Erythroblast (primary cell): ENCODE measurements around the gene BCDIN3D.

ENCODE experiments used
- DNase-seq, 2 experiments: peaks; one replicate each; lab custom pipeline; 2025; lab: John Stamatoyannopoulos, UW
- GATA1 ChIP-seq: IDR thresholded peaks from 2 replicates; pipeline ENCODE4 v1.6.1; 2011; ENCODE audit warnings: low read depth, mild to moderate bottlenecking, control low read depth, low read length, moderate library complexity
- POLR2A ChIP-seq: IDR thresholded peaks from 2 replicates; pipeline ENCODE4 v1.6.1; 2011; ENCODE audit warnings: mild to moderate bottlenecking, low read length

BCDIN3D gene

GRCh38 chr12:49842519-49843352 lies at the start of gene BCDIN3D:
Gene BCDIN3D, minus strand, starts transcription at chr12:49843106. Its CDS starts 19 bp downstream, at chr12:49843087.
- TF ChIP-seq GATA1 (no peak), POLR2A (peak; percentile 90)
- peak; percentile 87 to 92 for DNase-seq

- TF ChIP-seq POLR2A (no peak), GATA1 (peak; percentile 66)
- peak; percentile 78 to 91 for DNase-seq
These were observed 49.3 kb upstream of the BCDIN3D start for GRCh38 chr12:49892084-49892731.

GRCh38 chr12:49891476-49891875 lies 48.6 kb upstream of the BCDIN3D start:
- TF ChIP-seq GATA1 = no peak
- DNase-seq = peak; percentile 27 to 32

GRCh38 chr12:49891012-49891411 lies 48.1 kb upstream of the BCDIN3D start:
- no peak for DNase-seq
- no peak for TF ChIP-seq GATA1

- DNase-seq = no peak
- TF ChIP-seq GATA1 (no peak), POLR2A (no peak)
These were observed 47.2 kb upstream of the BCDIN3D start for GRCh38 chr12:49890096-49890461.

GRCh38 chr12:49889361-49890095 lies 46.6 kb upstream of the BCDIN3D start:
- no peak for DNase-seq
- TF ChIP-seq POLR2A (no peak), GATA1 (no peak)

GRCh38 chr12:49888461-49889151 lies 45.7 kb upstream of the BCDIN3D start:
- TF ChIP-seq GATA1 (no peak), POLR2A (no peak)
- no peak for DNase-seq

- TF ChIP-seq GATA1 (no peak), POLR2A (no peak)
- DNase-seq = no peak
These were observed 44.9 kb upstream of the BCDIN3D start for GRCh38 chr12:49887536-49888401.

- DNase-seq = no peak
- TF ChIP-seq POLR2A (no peak), GATA1 (no peak)
These were observed 44.2 kb upstream of the BCDIN3D start for GRCh38 chr12:49887091-49887490.

- no peak for DNase-seq
- TF ChIP-seq GATA1 (no peak), POLR2A (no peak)
These were observed 43.0 kb upstream of the BCDIN3D start for GRCh38 chr12:49885663-49886461.

- no peak for DNase-seq
- TF ChIP-seq GATA1 (no peak), POLR2A (no peak)
These were observed 42.2 kb upstream of the BCDIN3D start for GRCh38 chr12:49885118-49885517.
